Measurements from ENCODE around the gene TTC7B. TPM values are rescaled to one million over a fixed set of nuclear protein-coding genes. Genes with fewer than 3 reads are reported as not detected.

The TTC7B gene
- total RNA-seq, 1 donor from 2014 or later: 2.4 TPM

DNA sequence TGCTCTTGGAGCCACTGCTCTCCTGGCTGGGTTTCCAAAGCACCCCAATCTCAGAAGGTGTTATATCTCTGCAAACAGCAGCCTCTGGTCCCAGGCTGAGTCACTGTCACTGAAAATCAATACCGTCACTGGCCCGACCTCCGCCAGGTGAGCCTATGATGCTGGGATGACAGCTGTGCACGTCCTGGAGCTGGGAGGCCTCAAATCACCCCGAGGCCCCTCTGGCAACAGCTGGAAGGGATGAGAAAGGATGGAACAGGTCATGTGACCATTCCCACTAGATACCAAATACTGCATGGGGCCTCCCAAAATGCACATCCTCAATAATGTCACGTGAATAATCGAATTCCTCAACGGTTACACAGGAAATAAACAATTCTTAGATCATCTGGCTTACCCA lies 190.8 kb downstream of the TTC7B start:
- Mint-ChIP-seq H3K27ac (no peak overlapping the region), H3K9me3 (no peaks in the 10 kb centered on the region), H3K4me1 (peaks cover 1% of the 10 kb centered on the region), H3K4me3 (no peak overlapping the region), H3K27me3 (no peaks in the 10 kb centered on the region), H3K36me3 (ENCODE audit: low read depth) (no peaks in the 10 kb centered on the region)
- intact Hi-C loops (cut with micrococcal nuclease): no loop called here
- no peak for DNase-seq

DNA sequence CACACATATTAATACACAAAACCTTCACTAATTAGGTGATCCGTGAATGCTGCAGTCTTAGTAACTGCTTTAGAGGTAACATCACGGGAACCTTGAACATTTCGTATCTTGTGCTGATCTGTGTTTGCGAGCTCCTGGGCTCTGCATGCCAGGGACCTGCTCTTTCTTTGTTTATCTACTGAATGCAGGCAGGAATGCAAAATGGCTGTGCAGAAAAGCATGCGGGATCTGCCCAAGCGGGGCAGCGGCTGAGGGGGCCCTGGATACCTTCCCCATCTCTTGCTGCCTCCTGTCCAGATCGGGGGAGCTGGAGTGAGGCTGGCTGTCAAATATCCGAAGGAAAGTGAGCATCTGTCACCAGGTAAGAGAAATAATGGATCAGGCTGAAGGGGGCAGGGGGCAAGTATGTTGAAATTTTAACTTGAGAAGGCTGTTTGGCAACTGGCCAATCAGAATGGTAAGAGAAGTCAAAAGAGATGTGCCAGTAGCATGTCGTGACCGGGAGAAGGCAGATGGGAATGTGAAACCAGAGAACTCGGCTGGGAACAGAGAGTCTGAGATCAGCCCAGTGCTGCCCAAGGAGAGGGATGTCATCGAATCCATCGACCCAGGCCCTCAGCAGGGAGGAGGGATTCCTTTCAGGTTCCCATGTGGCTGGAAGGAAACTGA lies 191.4 kb downstream of the TTC7B start:
- Mint-ChIP-seq H3K4me1 (no peaks in the 10 kb centered on the region), H3K27me3 (no peaks in the 10 kb centered on the region), H3K9me3 (no peaks in the 10 kb centered on the region), H3K27ac (no peak overlapping the region), H3K4me3 (no peak overlapping the region), H3K36me3 (ENCODE audit: low read depth) (no peaks in the 10 kb centered on the region)
- intact Hi-C loops (cut with micrococcal nuclease): no loop called here
- no peak for DNase-seq

DNA sequence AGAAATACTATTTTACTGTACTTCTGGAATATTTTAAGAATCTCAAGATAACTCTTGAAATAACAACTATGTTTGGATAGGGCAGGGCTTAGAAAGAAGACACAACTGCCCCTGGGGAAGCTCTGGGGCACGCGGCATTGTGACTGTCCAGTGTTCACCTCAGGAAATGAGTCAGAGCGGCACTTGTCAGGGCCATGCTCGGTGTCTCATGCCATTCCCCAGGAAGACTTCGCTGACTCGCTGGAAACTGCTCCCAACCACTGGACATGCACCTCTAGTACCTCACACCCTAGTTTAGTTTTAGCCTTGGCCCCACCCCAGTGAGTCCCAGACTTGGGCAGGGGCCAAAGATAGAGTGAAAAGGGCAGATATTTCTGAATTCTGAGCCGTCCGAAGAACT lies 192.0 kb downstream of the TTC7B start:
- no peak overlapping the region for H3K4me3 Mint-ChIP-seq
- no peak overlapping the region for H3K27ac Mint-ChIP-seq
- H3K36me3 Mint-ChIP-seq (ENCODE audit: low read depth): no peaks in the 10 kb centered on the region
- no peaks in the 10 kb centered on the region for H3K4me1 Mint-ChIP-seq
- no peaks in the 10 kb centered on the region for H3K27me3 Mint-ChIP-seq
- no peak for DNase-seq
- intact Hi-C loops (cut with micrococcal nuclease): no loop called here
- H3K9me3 Mint-ChIP-seq: no peaks in the 10 kb centered on the region

DNA sequence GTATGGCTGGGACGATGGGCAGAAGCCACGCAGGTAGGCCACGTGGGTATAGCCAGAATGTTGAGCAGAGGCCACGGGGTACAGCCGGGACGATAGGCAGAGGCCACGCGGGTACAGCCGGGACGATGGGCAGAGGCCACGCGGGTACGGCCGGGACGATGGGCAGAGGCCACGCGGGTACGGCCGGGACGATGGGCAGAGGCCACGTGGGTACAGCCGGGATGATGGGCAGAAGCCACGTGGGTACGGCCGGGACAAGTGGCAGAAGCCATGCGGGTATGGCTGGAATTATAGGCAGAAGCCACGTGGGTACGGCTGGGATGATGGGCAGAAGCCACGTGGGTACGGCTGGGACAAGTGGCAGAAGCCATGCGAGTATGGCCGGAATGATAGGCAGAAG lies 195.0 kb downstream of the TTC7B start:
- H3K4me1 Mint-ChIP-seq: no peaks in the 10 kb centered on the region
- no peak for DNase-seq
- H3K27ac Mint-ChIP-seq: no peak overlapping the region
- H3K9me3 Mint-ChIP-seq: no peaks in the 10 kb centered on the region
- no peaks in the 10 kb centered on the region for H3K27me3 Mint-ChIP-seq
- no peak overlapping the region for H3K4me3 Mint-ChIP-seq
- intact Hi-C loops (cut with micrococcal nuclease): no loop called here
- H3K36me3 Mint-ChIP-seq (ENCODE audit: low read depth): no peaks in the 10 kb centered on the region

DNA sequence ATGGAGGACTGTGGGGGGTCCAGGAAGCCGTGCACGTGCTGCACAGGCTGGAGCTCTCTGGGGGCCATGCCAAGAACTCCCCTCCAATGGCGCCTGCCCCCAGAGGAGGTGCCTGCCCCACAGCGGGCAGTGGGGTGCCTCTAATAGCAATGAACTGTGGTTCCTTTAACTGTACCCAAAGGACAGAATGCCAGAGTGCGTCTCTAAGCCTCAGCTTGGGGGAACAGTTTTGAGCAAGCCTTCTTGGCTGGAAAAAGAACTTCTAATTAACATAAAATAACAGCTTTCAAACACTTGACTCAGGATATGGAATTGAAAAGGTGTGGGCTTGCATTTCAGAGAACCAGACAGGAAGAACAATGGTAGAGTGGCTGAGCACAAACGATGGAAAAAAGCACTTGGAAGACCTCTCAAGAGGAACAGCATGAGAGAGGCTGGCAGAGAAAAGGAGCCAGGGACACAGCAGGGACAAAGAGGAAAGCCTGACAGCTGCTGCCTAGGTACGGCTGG lies 195.6 kb downstream of the TTC7B start:
- DNase-seq: no peak
- Mint-ChIP-seq H3K4me1 (no peaks in the 10 kb centered on the region), H3K27me3 (no peaks in the 10 kb centered on the region), H3K4me3 (no peak overlapping the region), H3K9me3 (no peaks in the 10 kb centered on the region), H3K27ac (no peak overlapping the region), H3K36me3 (ENCODE audit: low read depth) (no peaks in the 10 kb centered on the region)
- intact Hi-C loops (cut with micrococcal nuclease): no loop called here

DNA sequence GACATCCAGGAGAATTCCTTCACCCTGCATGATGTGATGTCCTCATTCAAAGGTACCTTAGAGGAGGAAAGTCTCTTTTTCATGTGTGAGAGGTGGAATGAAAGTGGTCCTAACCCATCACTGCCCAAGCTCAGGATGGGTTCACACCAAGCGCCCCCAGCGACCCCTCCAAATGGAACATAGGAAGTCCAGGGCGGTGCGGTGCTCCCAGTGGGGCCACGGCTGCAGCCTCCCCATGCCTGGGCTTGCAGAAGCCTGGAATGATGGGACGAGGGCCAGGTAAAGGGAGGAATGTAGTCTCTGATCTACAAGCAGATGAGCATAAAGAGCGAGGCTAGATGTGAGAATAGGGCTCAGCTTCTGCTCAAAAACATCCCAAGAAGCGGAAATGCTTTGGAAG lies 196.3 kb downstream of the TTC7B start:
- no peaks in the 10 kb centered on the region for H3K36me3 Mint-ChIP-seq (ENCODE audit: low read depth)
- no peaks in the 10 kb centered on the region for H3K9me3 Mint-ChIP-seq
- intact Hi-C loops (cut with micrococcal nuclease): no loop called here
- H3K4me1 Mint-ChIP-seq: no peaks in the 10 kb centered on the region
- no peak for DNase-seq
- H3K4me3 Mint-ChIP-seq: no peak overlapping the region
- no peaks in the 10 kb centered on the region for H3K27me3 Mint-ChIP-seq
- no peak overlapping the region for H3K27ac Mint-ChIP-seq

DNA sequence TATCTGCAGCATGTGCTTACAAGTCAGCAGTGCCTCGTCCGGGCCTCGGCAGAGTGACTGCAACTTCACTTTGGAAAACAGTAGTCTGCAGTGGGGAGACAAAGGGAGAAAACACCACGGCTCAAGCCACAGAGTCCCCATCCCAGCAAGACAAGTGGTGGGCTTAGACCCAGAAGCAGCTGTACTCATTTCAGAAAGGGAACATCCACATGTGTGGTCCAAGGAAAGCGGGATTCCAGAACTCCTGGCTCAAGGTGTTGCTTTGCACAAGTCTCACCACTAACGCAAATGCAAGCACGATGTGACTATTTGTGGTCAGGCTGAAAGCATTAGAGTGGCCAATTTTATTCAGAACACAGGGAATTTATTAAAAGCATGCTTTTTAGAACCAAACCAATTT lies 198.3 kb downstream of the TTC7B start:
- Mint-ChIP-seq H3K27me3 (no peaks in the 10 kb centered on the region), H3K36me3 (ENCODE audit: low read depth) (no peaks in the 10 kb centered on the region), H3K9me3 (no peaks in the 10 kb centered on the region), H3K27ac (no peak overlapping the region), H3K4me3 (no peak overlapping the region), H3K4me1 (no peaks in the 10 kb centered on the region)
- DNase-seq: no peak
- intact Hi-C loops (cut with micrococcal nuclease): no loop called here

DNA sequence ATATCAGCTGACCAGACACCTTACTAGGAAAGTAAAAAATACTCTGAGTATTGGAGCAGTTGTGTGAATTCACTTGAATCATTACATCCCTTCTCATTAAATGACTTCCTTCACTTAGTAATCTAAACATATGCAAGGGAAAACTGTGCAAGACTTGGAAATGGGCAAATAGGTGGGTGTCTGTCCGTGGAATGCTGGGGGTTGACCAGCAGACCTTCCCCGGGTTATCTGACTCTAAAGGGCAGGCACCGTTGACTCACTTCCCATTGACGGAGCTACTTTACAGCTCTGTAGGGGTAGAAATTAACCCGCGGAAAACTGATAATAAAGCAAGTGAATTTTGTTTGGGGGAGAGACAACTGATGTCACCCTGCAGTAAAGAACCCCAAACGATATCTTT lies 199.3 kb downstream of the TTC7B start:
- H3K27ac Mint-ChIP-seq: no peak overlapping the region
- H3K9me3 Mint-ChIP-seq: no peaks in the 10 kb centered on the region
- intact Hi-C loops (cut with micrococcal nuclease): no loop called here
- H3K36me3 Mint-ChIP-seq (ENCODE audit: low read depth): no peaks in the 10 kb centered on the region
- no peaks in the 10 kb centered on the region for H3K27me3 Mint-ChIP-seq
- no peak for DNase-seq
- H3K4me1 Mint-ChIP-seq: no peaks in the 10 kb centered on the region
- no peak overlapping the region for H3K4me3 Mint-ChIP-seq

DNA sequence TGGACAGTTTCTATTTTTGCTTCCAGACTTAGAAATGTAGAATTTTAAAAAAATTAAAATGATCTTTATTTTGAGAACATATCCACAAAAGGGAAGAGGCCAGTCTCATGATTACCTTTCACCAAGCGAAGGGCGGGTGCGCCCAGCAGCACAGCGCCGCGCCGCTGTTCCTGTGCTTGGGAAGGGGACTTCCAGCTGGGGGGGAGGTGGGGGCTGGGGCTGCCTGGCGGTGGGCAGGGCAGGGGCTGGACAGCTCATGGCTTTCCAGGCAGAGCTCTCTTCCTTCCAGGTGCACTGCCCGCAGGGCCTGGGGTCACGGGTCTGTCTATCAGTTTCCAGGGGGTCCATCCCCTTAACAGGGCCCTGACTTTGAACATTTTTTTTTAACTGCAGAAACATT lies 199.9 kb downstream of the TTC7B start:
- intact Hi-C loops (cut with micrococcal nuclease): no loop called here
- Mint-ChIP-seq H3K4me3 (no peak overlapping the region), H3K4me1 (no peaks in the 10 kb centered on the region), H3K36me3 (ENCODE audit: low read depth) (no peaks in the 10 kb centered on the region), H3K27me3 (no peaks in the 10 kb centered on the region), H3K27ac (no peak overlapping the region), H3K9me3 (no peaks in the 10 kb centered on the region)
- DNase-seq: no peak

DNA sequence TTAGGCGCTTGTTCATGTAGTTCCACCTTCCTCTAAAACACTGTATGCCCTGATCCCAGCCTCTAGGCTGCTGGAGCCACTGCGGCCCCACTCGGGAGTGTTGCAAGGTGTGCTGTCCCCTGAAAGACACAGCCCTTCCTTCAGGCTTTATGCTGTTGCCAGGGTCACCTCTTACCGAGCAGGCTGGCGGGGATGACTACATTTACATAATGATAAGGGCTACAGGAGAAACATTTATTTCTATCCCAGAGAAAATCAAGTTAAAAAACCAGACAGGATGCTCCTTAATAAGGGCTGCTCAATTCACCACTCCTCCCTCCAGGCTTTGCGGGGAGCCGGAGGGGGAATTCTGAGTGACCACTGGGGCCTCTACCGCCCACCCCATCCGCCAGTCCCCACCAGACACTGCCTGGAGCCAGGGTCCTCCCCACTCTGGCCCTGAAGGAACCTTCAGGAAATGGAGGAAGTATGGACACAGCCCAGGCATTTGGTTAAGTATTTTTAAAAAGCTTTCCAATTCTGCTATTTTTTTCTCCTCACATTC lies 200.6 kb downstream of the TTC7B start:
- no peak overlapping the region for H3K4me3 Mint-ChIP-seq
- H3K4me1 Mint-ChIP-seq: no peaks in the 10 kb centered on the region
- no peak overlapping the region for H3K27ac Mint-ChIP-seq
- no peaks in the 10 kb centered on the region for H3K9me3 Mint-ChIP-seq
- H3K36me3 Mint-ChIP-seq (ENCODE audit: low read depth): no peaks in the 10 kb centered on the region
- DNase-seq: no peak
- intact Hi-C loops (cut with micrococcal nuclease): no loop called here
- no peaks in the 10 kb centered on the region for H3K27me3 Mint-ChIP-seq

DNA sequence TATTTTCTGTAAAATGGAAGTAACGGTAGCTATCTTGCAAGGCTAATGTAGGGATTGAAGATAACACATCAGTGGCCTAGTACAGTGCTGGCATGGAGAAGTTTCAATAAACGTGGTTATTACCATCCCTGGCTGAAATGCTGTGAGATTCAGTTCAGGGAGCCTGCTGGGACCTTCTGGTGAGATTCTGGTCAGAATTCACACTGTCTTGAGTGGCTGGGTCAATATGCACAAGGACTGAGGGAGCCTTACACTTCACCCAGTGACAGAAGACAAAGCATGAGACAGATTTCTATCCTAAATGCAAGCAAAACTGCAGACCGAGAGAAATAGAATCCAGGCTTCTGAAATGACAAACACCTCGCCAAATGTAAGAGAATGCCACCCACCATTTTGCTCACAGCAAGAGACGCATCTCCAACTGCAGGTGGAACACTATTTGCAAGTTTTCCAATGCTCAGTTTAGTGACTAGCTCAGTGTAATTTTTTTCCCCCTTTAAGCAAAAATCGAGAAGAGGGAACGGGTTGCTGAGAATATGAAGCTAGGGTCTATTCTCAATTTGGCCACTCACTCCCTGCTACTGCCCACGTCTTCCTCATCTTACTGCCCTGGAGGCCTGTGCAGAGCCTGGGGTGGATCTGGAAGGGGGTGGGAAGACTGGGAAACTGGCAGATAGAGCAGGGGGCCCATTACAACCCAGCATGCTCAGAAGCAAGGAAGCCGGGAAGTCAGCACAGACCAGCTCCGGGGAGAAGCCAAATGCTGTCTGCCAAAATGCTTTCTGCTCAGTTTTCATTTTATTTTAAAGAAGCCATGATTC lies 201.3 kb downstream of the TTC7B start:
- no peak for DNase-seq
- intact Hi-C loops (cut with micrococcal nuclease): no loop called here
- H3K4me1 Mint-ChIP-seq: no peaks in the 10 kb centered on the region
- H3K36me3 Mint-ChIP-seq (ENCODE audit: low read depth): no peaks in the 10 kb centered on the region
- no peaks in the 10 kb centered on the region for H3K27me3 Mint-ChIP-seq
- no peaks in the 10 kb centered on the region for H3K9me3 Mint-ChIP-seq
- H3K27ac Mint-ChIP-seq: no peak overlapping the region
- no peak overlapping the region for H3K4me3 Mint-ChIP-seq

DNA sequence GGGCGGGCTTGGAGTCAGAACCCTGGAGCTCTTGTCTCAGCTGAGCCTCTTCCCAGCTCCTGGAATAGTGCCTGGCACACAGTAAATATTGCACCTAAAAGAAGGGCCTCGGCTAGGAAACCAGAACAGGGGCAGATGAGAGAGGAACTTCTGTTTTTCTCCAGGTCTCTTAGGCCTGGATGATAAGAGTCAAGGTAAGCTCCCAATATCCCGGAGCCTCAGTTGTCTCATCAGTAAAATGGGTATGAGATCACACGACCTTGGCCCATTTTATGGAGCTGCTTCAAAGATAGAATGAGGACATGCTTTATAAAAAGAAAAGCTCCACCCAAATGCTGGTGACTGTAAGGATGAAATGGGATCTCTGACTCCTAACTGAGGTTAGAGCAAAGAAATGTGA lies 202.2 kb downstream of the TTC7B start:
- H3K4me3 Mint-ChIP-seq: no peak overlapping the region
- H3K36me3 Mint-ChIP-seq (ENCODE audit: low read depth): no peaks in the 10 kb centered on the region

DNA sequence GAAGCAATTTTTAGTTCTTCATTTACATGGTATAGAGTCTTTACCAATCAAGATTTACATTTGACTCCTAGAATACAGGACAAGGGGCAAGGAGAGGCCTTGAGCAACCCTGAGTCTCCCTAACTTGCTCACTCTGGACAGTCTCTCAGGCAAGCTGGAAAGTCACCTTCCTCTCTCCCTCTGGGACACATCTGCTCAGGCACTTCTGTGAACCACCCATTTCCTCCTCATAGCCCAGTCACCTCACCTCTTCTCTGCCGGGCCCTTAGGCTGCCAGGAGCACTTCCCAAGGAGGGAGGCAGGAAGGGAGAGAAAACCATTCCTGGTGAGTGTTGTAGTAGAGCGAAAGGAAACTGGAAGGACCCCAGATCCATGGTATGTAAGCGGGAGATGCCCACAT lies 202.8 kb downstream of the TTC7B start:
- Mint-ChIP-seq H3K27me3 (no peaks in the 10 kb centered on the region), H3K4me3 (no peak overlapping the region)
- intact Hi-C loops (cut with micrococcal nuclease): no loop called here

More for the DNA sequence above, 202.2 kb downstream of the TTC7B start:
- Mint-ChIP-seq H3K9me3 (no peaks in the 10 kb centered on the region), H3K4me1 (no peaks in the 10 kb centered on the region), H3K27ac (no peak overlapping the region), H3K27me3 (no peaks in the 10 kb centered on the region)
- intact Hi-C loops (cut with micrococcal nuclease): no loop called here
- DNase-seq: no peak

DNA sequence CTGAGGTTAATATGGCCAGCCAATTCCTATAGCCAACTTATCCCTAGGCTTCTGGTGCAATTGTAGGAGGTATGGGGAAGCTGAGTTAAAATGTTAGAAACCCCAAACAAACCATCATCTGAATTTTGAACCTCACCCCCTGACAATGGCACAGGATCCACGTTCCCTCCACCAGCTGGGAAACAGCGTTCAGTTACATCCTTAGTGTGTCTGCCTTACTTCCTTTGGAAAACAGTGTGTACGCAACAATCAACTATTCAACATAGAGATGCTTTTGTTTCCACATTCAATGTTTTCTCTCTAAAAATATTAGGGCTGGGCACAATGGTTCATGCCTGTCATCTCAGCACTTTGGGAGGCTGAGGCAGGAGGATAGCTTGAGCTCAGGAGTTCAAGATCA lies 203.4 kb downstream of the TTC7B start:
- H3K4me1 Mint-ChIP-seq: no peaks in the 10 kb centered on the region
- no peaks in the 10 kb centered on the region for H3K27me3 Mint-ChIP-seq
- H3K27ac Mint-ChIP-seq: no peak overlapping the region
- H3K4me3 Mint-ChIP-seq: no peak overlapping the region
- no peak for DNase-seq
- H3K9me3 Mint-ChIP-seq: no peaks in the 10 kb centered on the region
- intact Hi-C loops (cut with micrococcal nuclease): no loop called here
- no peaks in the 10 kb centered on the region for H3K36me3 Mint-ChIP-seq (ENCODE audit: low read depth)

More for the DNA sequence above, 202.8 kb downstream of the TTC7B start:
- H3K4me1 Mint-ChIP-seq: no peaks in the 10 kb centered on the region
- DNase-seq: no peak
- no peak overlapping the region for H3K27ac Mint-ChIP-seq
- no peaks in the 10 kb centered on the region for H3K36me3 Mint-ChIP-seq (ENCODE audit: low read depth)
- no peaks in the 10 kb centered on the region for H3K9me3 Mint-ChIP-seq
